Ascending aorta (tissue), 2 donors: Measurements from ENCODE around the gene PREX1. TPM values are rescaled to one million over a fixed set of nuclear protein-coding genes. Genes with fewer than 3 reads are reported as not detected.

Experiments used
- DNase-seq, 2 donors: peaks; one replicate each; pipeline ENCODE4 v3.0.0-alpha.2; 2019; ENCODE audit warnings: low spot score in 2 of 2
- H3K27ac ChIP-seq, 2 donors: fragments of 200-600 bp; sonication (generic); one replicate each; pipeline ENCODE4 v1.5.1; 2016 to 2017; ENCODE audit warnings: mild to moderate bottlenecking in 1 of 2
- H3K27me3 ChIP-seq: fragments of 200-600 bp; sonication (generic); one replicate; pipeline ENCODE4 v1.5.1; 2017
- H3K36me3 ChIP-seq, 2 donors: fragments of 200-600 bp; sonication (generic); one replicate each; pipeline ENCODE4 v1.5.1; 2016
- H3K4me1 ChIP-seq, 2 donors: fragments of 200-600 bp; sonication (generic); one replicate each; pipeline ENCODE4 v1.5.1; 2016 to 2017; ENCODE audit warnings: mild to moderate bottlenecking in 1 of 2
- H3K4me3 ChIP-seq, 2 donors: fragments of 200-600 bp; sonication (generic); one replicate each; pipeline ENCODE4 v1.5.1; 2016 to 2017; ENCODE audit warnings: mild to moderate bottlenecking in 1 of 2
- H3K9me3 ChIP-seq, 2 donors: fragments of 200-600 bp; sonication (generic); one replicate each; pipeline ENCODE4 v1.5.1; 2016
- intact Hi-C: fragments of 100-400 bp; cut with DNase I; formaldehyde crosslinking; loops from one replicate; pipeline ENCODE4 v1.15.1; 2023
- total RNA-seq: library from RNA; depleted of rRNA; stranded (reverse); fragments of >200 nt; gene quantifications from one replicate; pipeline ENCODE4 v1.1.0, GENCODE V29; 2016
- TF ChIP-seq, protein P1 (sequence below), 3 experiments: fragments of 200-600 bp in 2 of 3; fragments of 450-650 bp in 1 of 3; sonication (generic) in 2 of 3; IDR thresholded peaks; one replicate each; pipeline ENCODE4 v1.5.1; 2016 to 2019; ENCODE audit warnings: antibody characterized with exemption in 3 of 3, mild to moderate bottlenecking in 1 of 3, moderate library complexity in 1 of 3

PREX1 gene
- total RNA-seq, 1 donor from 2014 or later = 75.4 TPM

- TF ChIP-seq, protein P1, sequence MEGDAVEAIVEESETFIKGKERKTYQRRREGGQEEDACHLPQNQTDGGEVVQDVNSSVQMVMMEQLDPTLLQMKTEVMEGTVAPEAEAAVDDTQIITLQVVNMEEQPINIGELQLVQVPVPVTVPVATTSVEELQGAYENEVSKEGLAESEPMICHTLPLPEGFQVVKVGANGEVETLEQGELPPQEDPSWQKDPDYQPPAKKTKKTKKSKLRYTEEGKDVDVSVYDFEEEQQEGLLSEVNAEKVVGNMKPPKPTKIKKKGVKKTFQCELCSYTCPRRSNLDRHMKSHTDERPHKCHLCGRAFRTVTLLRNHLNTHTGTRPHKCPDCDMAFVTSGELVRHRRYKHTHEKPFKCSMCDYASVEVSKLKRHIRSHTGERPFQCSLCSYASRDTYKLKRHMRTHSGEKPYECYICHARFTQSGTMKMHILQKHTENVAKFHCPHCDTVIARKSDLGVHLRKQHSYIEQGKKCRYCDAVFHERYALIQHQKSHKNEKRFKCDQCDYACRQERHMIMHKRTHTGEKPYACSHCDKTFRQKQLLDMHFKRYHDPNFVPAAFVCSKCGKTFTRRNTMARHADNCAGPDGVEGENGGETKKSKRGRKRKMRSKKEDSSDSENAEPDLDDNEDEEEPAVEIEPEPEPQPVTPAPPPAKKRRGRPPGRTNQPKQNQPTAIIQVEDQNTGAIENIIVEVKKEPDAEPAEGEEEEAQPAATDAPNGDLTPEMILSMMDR (IDR thresholded peaks at IDR 0.05) = no peak
- Histone ChIP-seq H3K4me1 (peaks cover 18 to 34% of the 10 kb centered on the region in 2 donors), H3K27me3 (no peaks in the 10 kb centered on the region), H3K9me3 (no peaks in the 10 kb centered on the region), H3K4me3 (no peak overlapping the region), H3K36me3 (no peaks in the 10 kb centered on the region), H3K27ac (no peak overlapping the region)
- no peak for DNase-seq
- intact Hi-C loops = loop anchor here (5.0 kb wide), 1 partner anchor 51 kb away; no protein-coding TSS in a partner anchor
These were observed 39.9 kb downstream of the PREX1 start for GRCh38 chr20:48787861-48788375.

GRCh38 chr20:48786951-48787705 lies 40.7 kb downstream of the PREX1 start:
- DNase-seq = no peak
- Histone ChIP-seq H3K27me3 (no peaks in the 10 kb centered on the region), H3K27ac (no peak overlapping the region), H3K9me3 (no peaks in the 10 kb centered on the region), H3K4me3 (no peak overlapping the region), H3K4me1 (peaks cover 17 to 36% of the 10 kb centered on the region in 2 donors), H3K36me3 (no peaks in the 10 kb centered on the region)
- TF ChIP-seq, protein P1 (IDR thresholded peaks at IDR 0.05) = no peak
- intact Hi-C loops = loop anchor here (5.0 kb wide), 1 partner anchor 50 kb away; no protein-coding TSS in a partner anchor

- Histone ChIP-seq H3K27me3 (no peaks in the 10 kb centered on the region), H3K4me1 (peaks cover 5 to 27% of the 10 kb centered on the region in 2 donors), H3K9me3 (no peaks in the 10 kb centered on the region), H3K36me3 (no peaks in the 10 kb centered on the region), H3K27ac (no peak overlapping the region), H3K4me3 (no peak overlapping the region)
- intact Hi-C loops = loop anchor here (5.0 kb wide), 1 partner anchor 48 kb away; no protein-coding TSS in a partner anchor
- DNase-seq = no peak
- TF ChIP-seq, protein P1 (IDR thresholded peaks at IDR 0.05) = no peak
These were observed 42.0 kb downstream of the PREX1 start for GRCh38 chr20:48785801-48786200.

DNA sequence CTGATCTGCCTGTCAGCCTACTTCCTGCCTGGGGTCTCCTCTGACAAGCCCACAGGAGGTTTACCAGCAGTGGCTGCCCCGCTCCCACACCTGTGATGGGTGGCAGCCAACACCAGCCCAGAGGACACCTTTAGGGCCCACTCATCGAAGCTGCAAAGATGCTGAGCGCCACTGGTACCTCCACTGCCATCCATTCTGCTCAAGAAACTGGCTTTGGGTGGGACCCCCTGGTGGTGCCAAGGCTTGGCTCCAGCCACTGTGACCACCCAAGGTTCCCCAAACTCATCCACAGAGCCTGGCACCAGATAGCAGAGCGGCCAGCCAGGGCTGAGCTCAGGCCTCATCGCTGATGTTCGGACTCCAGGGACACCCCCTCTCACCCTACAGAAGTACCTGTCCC lies 42.5 kb downstream of the PREX1 start:
- no peaks in the 10 kb centered on the region for H3K36me3 ChIP-seq
- no peak for DNase-seq
- H3K27ac ChIP-seq = no peak overlapping the region
- intact Hi-C loops = loop anchor here (5.0 kb wide), 1 partner anchor 48 kb away; no protein-coding TSS in a partner anchor
- TF ChIP-seq, protein P1 (IDR thresholded peaks at IDR 0.05) = no peak
- no peaks in the 10 kb centered on the region for H3K9me3 ChIP-seq
- H3K4me1 ChIP-seq = peaks cover 0 to 21% of the 10 kb centered on the region in 2 donors
- no peaks in the 10 kb centered on the region for H3K27me3 ChIP-seq
- no peak overlapping the region for H3K4me3 ChIP-seq

DNA sequence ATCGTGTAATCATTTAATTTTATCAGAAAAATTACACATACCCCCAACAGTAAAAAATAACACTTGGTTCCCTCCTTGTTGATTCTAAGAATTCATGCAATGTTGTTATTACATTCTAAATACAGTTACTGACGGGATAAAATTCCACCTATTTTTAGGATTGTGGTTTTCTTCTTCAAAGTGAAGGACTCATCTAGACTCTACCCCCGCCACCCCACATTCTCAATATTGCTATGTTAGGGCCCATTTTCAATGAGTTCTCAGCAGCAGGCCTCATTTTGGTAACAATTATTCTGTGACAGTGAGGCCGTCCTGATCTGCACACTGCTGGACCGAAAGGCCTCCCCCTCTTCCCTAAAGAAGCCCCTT lies 43.5 kb downstream of the PREX1 start:
- Histone ChIP-seq H3K27me3 (no peaks in the 10 kb centered on the region), H3K4me3 (no peak overlapping the region), H3K36me3 (no peaks in the 10 kb centered on the region), H3K4me1 (peaks cover 0 to 18% of the 10 kb centered on the region in 2 donors), H3K27ac (no peak overlapping the region), H3K9me3 (no peaks in the 10 kb centered on the region)
- TF ChIP-seq, protein P1 (IDR thresholded peaks at IDR 0.05) = no peak
- DNase-seq = no peak
- intact Hi-C loops = no loop called here
